Measurements from ENCODE around the gene RPL21. TPM values are rescaled to one million over a fixed set of nuclear protein-coding genes. Genes with fewer than 3 reads are reported as not detected.

Gene RPL21
- 756 and 802 TPM in 2 replicates for total RNA-seq
- long read RNA-seq, transcript RPL21-202 (6 exons, 815 nt): major isoform, 13 of 21 reads
- long read RNA-seq, partial matches to known transcripts: 5 of 21 reads
- long read RNA-seq, other reads (novel, unspliced or antisense): 2 of 21 reads

GRCh38 chr13:27251166-27252091, at the start of gene RPL21:
Gene RPL21, plus strand, starts transcription at chr13:27251558. Its CDS starts 2,219 bp downstream, at chr13:27253777.
- H3K36me3 Mint-ChIP-seq (ENCODE audit: unreplicated experiment): peaks cover 20% of the 10 kb centered on the region
- H3K4me1 Mint-ChIP-seq (ENCODE audit: unreplicated experiment): peaks cover 31% of the 10 kb centered on the region
- no peaks in the 10 kb centered on the region for H3K9me3 Mint-ChIP-seq (ENCODE audit: unreplicated experiment)
- no peak for TF ChIP-seq CTCF (IDR thresholded peaks at IDR 0.05)
- peak within 1 kb of the TSS; percentile 88 for H3K4me3 Mint-ChIP-seq (ENCODE audit: unreplicated experiment)
- DNase-seq (ENCODE audit: extremely low spot score, unreplicated experiment): peak; percentile 96
- peak within 1 kb of the TSS; percentile 100 for H3K27ac Mint-ChIP-seq (ENCODE audit: unreplicated experiment)
- H3K27me3 Mint-ChIP-seq (ENCODE audit: unreplicated experiment): no peaks in the 10 kb centered on the region

- Mint-ChIP-seq H3K4me3 (ENCODE audit: unreplicated experiment) (no peak overlapping the region), H3K9me3 (ENCODE audit: unreplicated experiment) (peaks cover 9% of the 10 kb centered on the region), H3K27ac (ENCODE audit: unreplicated experiment) (no peak overlapping the region), H3K36me3 (ENCODE audit: unreplicated experiment) (peaks cover 3% of the 10 kb centered on the region), H3K4me1 (ENCODE audit: unreplicated experiment) (no peaks in the 10 kb centered on the region), H3K27me3 (ENCODE audit: unreplicated experiment) (peaks cover 24% of the 10 kb centered on the region)
- TF ChIP-seq CTCF (IDR thresholded peaks at IDR 0.05): no peak
- no peak for DNase-seq (ENCODE audit: extremely low spot score, unreplicated experiment)
Measured at GRCh38 chr13:27201661-27202060, 49.7 kb upstream of the RPL21 start.

- H3K4me3 Mint-ChIP-seq (ENCODE audit: unreplicated experiment): no peak overlapping the region
- H3K36me3 Mint-ChIP-seq (ENCODE audit: unreplicated experiment): no peaks in the 10 kb centered on the region
- H3K27ac Mint-ChIP-seq (ENCODE audit: unreplicated experiment): no peak overlapping the region
- H3K4me1 Mint-ChIP-seq (ENCODE audit: unreplicated experiment): no peaks in the 10 kb centered on the region
- peaks cover 36% of the 10 kb centered on the region for H3K27me3 Mint-ChIP-seq (ENCODE audit: unreplicated experiment)
- peaks cover under 1% of the 10 kb centered on the region for H3K9me3 Mint-ChIP-seq (ENCODE audit: unreplicated experiment)
- no peak for DNase-seq (ENCODE audit: extremely low spot score, unreplicated experiment)
- no peak for TF ChIP-seq CTCF (IDR thresholded peaks at IDR 0.05)
Measured at GRCh38 chr13:27203186-27203585, 48.2 kb upstream of the RPL21 start.

- Mint-ChIP-seq H3K36me3 (ENCODE audit: unreplicated experiment) (no peaks in the 10 kb centered on the region), H3K27ac (ENCODE audit: unreplicated experiment) (no peak overlapping the region), H3K4me3 (ENCODE audit: unreplicated experiment) (no peak overlapping the region), H3K9me3 (ENCODE audit: unreplicated experiment) (no peaks in the 10 kb centered on the region), H3K4me1 (ENCODE audit: unreplicated experiment) (no peaks in the 10 kb centered on the region), H3K27me3 (ENCODE audit: unreplicated experiment) (peaks cover 41% of the 10 kb centered on the region)
- TF ChIP-seq CTCF (IDR thresholded peaks at IDR 0.05): peak; percentile 35
- DNase-seq (ENCODE audit: extremely low spot score, unreplicated experiment): no peak
Measured at GRCh38 chr13:27203854-27204253, 47.5 kb upstream of the RPL21 start.

- no peaks in the 10 kb centered on the region for H3K4me1 Mint-ChIP-seq (ENCODE audit: unreplicated experiment)
- H3K4me3 Mint-ChIP-seq (ENCODE audit: unreplicated experiment): no peak overlapping the region
- H3K27me3 Mint-ChIP-seq (ENCODE audit: unreplicated experiment): peaks cover 42% of the 10 kb centered on the region
- no peaks in the 10 kb centered on the region for H3K36me3 Mint-ChIP-seq (ENCODE audit: unreplicated experiment)
- TF ChIP-seq CTCF (IDR thresholded peaks at IDR 0.05): no peak
- DNase-seq (ENCODE audit: extremely low spot score, unreplicated experiment): no peak
- H3K9me3 Mint-ChIP-seq (ENCODE audit: unreplicated experiment): no peaks in the 10 kb centered on the region
- H3K27ac Mint-ChIP-seq (ENCODE audit: unreplicated experiment): no peak overlapping the region
Measured at GRCh38 chr13:27208514-27208913, 42.8 kb upstream of the RPL21 start.
